K562 (cell line): ENCODE data around the gene ICE2. TPM values are rescaled to one million over a fixed set of nuclear protein-coding genes. Genes with fewer than 3 reads are reported as not detected.
A peak's percentile ranks its signal among the peaks of the same experiment; 100 is the strongest.

Source experiments
- ATAC-seq: fragments of 200-7000 bp; cut with Tn5 transposase; 3 replicates; pipeline ENCODE4 v1.9.1; 2020; ENCODE audit warnings: moderate library complexity
- BruUV-seq: library from RNA; stranded (reverse); fragments of 400-500 nt; replicated peaks from 2 replicates; lab custom pipeline; 2021; lab: Mats Ljungman, UMichigan
- CTCF ChIA-PET: fragments of 300-600 bp; formaldehyde crosslinking; extraction: SDS; loops from one replicate; lab custom pipeline; 2021; ENCODE audit warnings: low intra/inter-chr PET ratio; lab: Yijun Ruan, JAX
- POLR2A ChIA-PET: fragments of 300-600, 350-650 bp; sonication (Branson Sonifier 250); formaldehyde crosslinking; extraction: SDS; loops from one replicate; lab custom pipeline; 2021; ENCODE audit warnings: antibody characterized with exemption, inconsistent platforms; lab: Yijun Ruan, JAX
- DNase-seq, 4 experiments: peaks; one replicate each; pipeline versions ENCODE4 v3.0.0 to v3.0.0-alpha.2; 2011 to 2018; ENCODE audit warnings: low spot score in 3 of 4, mixed read lengths in 3 of 4; ENCODE audit errors: extremely low read depth in 1 of 4
- FAIRE-seq: peaks from 2 replicates; lab custom pipeline; 2011; peaks lifted over from hg19 to GRCh38; lab: Jason Lieb, UNC
- H2AFZ ChIP-seq: 2 replicates; pipeline ENCODE4 v1.6.0; 2011; ENCODE audit warnings: low read depth, low read length, control low read depth, inconsistent platforms
- H3K27ac ChIP-seq: fragments of 200-600 bp; 3 replicates; pipeline ENCODE4 v1.8.0; 2011; ENCODE audit warnings: low read depth, mild to moderate bottlenecking, control low read depth, inconsistent platforms, low read length, moderate library complexity, mixed read lengths; ENCODE audit errors: extremely low read depth
- H3K27me3 ChIP-seq, 2 experiments: fragments of 300-600 bp in 1 of 2; 2 replicates in 1 of 2; 3 replicates in 1 of 2; pipeline versions ENCODE4 v1.6.0 to v1.8.0; 2011; ENCODE audit warnings: inconsistent platforms in 2 of 2, low read length in 2 of 2, mild to moderate bottlenecking in 1 of 2, mixed read lengths in 1 of 2, moderate library complexity in 1 of 2; ENCODE audit not compliant: control insufficient read depth in 2 of 2, insufficient read depth in 2 of 2
- H3K36me3 ChIP-seq: fragments of 300-600 bp; 3 replicates; pipeline ENCODE4 v1.8.0; 2011; ENCODE audit warnings: mild to moderate bottlenecking, low read length, inconsistent platforms; ENCODE audit not compliant: control insufficient read depth, insufficient read depth
- H3K4me1 ChIP-seq, 2 experiments: fragments of 200-600 bp in 1 of 2; replicated peaks in 1 of 2; 2 replicates in 1 of 2; 3 replicates in 1 of 2; pipeline versions ENCODE4 v1.5.1 to v1.8.0; 2011; ENCODE audit warnings: inconsistent platforms in 2 of 2, low read length in 2 of 2, mild to moderate bottlenecking in 1 of 2, mixed read lengths in 1 of 2, moderate library complexity in 1 of 2; ENCODE audit not compliant: control insufficient read depth in 2 of 2, insufficient read depth in 2 of 2
- H3K4me2 ChIP-seq: 2 replicates; pipeline ENCODE4 v1.6.1; 2011; ENCODE audit warnings: low read length, control low read depth, inconsistent platforms, mixed read lengths; ENCODE audit not compliant: insufficient read depth
- H3K4me3 ChIP-seq: fragments of 200-600 bp; sonication (generic), shearing (Covaris generic); 2 replicates; pipeline ENCODE4 v1.5.1; 2016; ENCODE audit warnings: control low read depth, inconsistent platforms
- H3K79me2 ChIP-seq: fragments of 200-600 bp; 3 replicates; pipeline ENCODE4 v1.8.0; 2011; ENCODE audit warnings: low read length, inconsistent platforms; ENCODE audit not compliant: control insufficient read depth, insufficient read depth
- H3K9ac ChIP-seq, 2 experiments: 2 replicates each; pipeline versions ENCODE4 v1.6.0 to v1.6.1; 2011; ENCODE audit warnings: low read depth in 2 of 2, low read length in 2 of 2, control low read depth in 1 of 2, inconsistent platforms in 1 of 2, mild to moderate bottlenecking in 1 of 2, mixed read lengths in 1 of 2; ENCODE audit not compliant: insufficient read depth in 1 of 2
- H3K9me1 ChIP-seq: one replicate; pipeline ENCODE4 v1.6.0; 2011; ENCODE audit warnings: inconsistent platforms, mild to moderate bottlenecking, low read length, moderate library complexity; ENCODE audit not compliant: control insufficient read depth, insufficient read depth
- H3K9me3 ChIP-seq: replicated peaks from 2 replicates; pipeline ENCODE4 v1.5.1; 2011; ENCODE audit warnings: low read depth, low read length, inconsistent platforms; ENCODE audit not compliant: control insufficient read depth, insufficient read depth
- H4K20me1 ChIP-seq: replicated peaks from 2 replicates; pipeline ENCODE4 v1.6.1; 2011; ENCODE audit warnings: low read length, inconsistent platforms, mixed read lengths; ENCODE audit not compliant: control insufficient read depth, insufficient read depth
- E2F6 ChIP-seq, 2 experiments: IDR thresholded peaks; 2 replicates each; pipeline ENCODE4 v1.6.1; 2011; ENCODE audit warnings: borderline replicate concordance in 1 of 2, control low read depth in 1 of 2, low read depth in 1 of 2, low read length in 1 of 2, mild to moderate bottlenecking in 1 of 2, mixed read lengths in 1 of 2, moderate library complexity in 1 of 2; ENCODE audit not compliant: insufficient read depth in 1 of 2, insufficient read length in 1 of 2, poor library complexity in 1 of 2, severe bottlenecking in 1 of 2; ENCODE audit errors: extremely low read depth in 1 of 2
- FOXK2 ChIP-seq, 2 experiments: fragments of 450-650 bp; IDR thresholded peaks in 1 of 2; conservative IDR thresholded peaks in 1 of 2; 2 replicates each; pipeline ENCODE4 v1.6.1; 2016; ENCODE audit warnings: low read depth in 2 of 2, mild to moderate bottlenecking in 1 of 2
- PRDM10 ChIP-seq: fragments of 450-650 bp; IDR thresholded peaks from 2 replicates; pipeline ENCODE4 v1.6.1; 2018; ENCODE audit not compliant: partially characterized antibody
- WGBS: fragments of 100-300 bp; shearing (Covaris generic); methylation state at CpG from one replicate; pipeline ENCODE4 v1.1.6; 2016; ENCODE audit warnings: low coverage, mixed read lengths; ENCODE audit not compliant: insufficient coverage; ENCODE audit errors: missing lambda C conversion rate; 5-methylcytosine and 5-hydroxymethylcytosine counted together
- in situ Hi-C: fragments of 300-500 bp; cut with MboI; formaldehyde crosslinking; loops from 4 replicates; pipeline ENCODE4 v1.15.0; 2018; ENCODE audit warnings: inconsistent platforms, mixed read lengths
- intact Hi-C: fragments of 100-400 bp; cut with micrococcal nuclease; formaldehyde crosslinking; loops from 2 replicates; pipeline ENCODE4 v1.14.2; 2022
- polyA plus RNA-seq, 8 experiments: library from polyadenylated mRNA; depleted of rRNA in 4 of 8; stranded (reverse) in 5 of 8; unstranded in 3 of 8; fragments of >200 nt; fragmentation: Nextera tagmentation in 2 of 8; fragmentation: Illumina TruSeq in 1 of 8; extraction: Ambion mirVana in 2 of 8; extraction: Trizol in 1 of 8; gene quantifications; 2 replicates each; pipeline versions ENCODE4 v1.2.1 to v1.2.3, GENCODE V29; 2011 to 2014; ENCODE audit warnings: inconsistent platforms in 1 of 8, missing spikeins in 1 of 8
- total RNA-seq, 7 experiments: library from RNA; depleted of rRNA in 6 of 7; stranded (reverse); fragments of >200 nt in 6 of 7; fragmentation: Illumina TruSeq in 2 of 7; extraction: Trizol in 2 of 7; gene quantifications; 2 replicates each; pipeline versions ENCODE4 v1.2.1 to v1.2.3, GENCODE V29; 2011 to 2021; ENCODE audit warnings: low replicate concordance in 1 of 7

The ICE2 gene
- total and polyA plus RNA-seq, 9 of the 15 experiments (the other 6 are each of a cell fraction or from before 2014, with no cell fraction given), result 21.8 to 87.9 (median 58.1) TPM

DNA sequence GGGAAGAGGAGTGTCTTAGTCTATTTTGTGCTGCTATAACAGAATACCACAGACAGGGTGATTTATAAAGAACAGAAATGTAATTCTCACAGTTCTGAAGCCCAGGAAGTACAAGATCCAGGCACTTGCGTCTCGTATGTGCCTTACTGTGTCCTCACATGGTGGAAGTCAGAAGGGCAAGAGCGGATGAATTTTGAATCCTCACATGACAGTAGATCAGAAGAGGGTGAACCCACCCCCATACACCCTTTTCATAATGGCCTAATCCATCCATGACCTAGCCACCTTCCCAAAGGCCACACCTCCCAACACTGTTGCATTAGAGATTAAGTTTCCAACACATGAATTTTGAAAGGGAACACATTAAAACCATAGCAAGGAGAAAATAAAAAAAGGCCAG, 62.5 kb downstream of the ICE2 start:
- WGBS, result 94% methylated on average over 3 of the region's 3 CpGs
- no peak overlapping the region; the same call in 2 of the 3 replicates for H3K27ac ChIP-seq
- ChIA-PET CTCF (no interaction called here), POLR2A (interaction anchor here (2.7 kb wide), 1 partner anchor 18 kb away, joined by 7 read pairs; the partner anchor contains the start of gene ANXA2)
- FAIRE-seq, result no peak
- in situ Hi-C loops (no loop called here), intact Hi-C loops (no loop called here)
- peak overlapping the region; percentile 36; the same call in 1 of the 2 replicates for H3K4me2 ChIP-seq
- TF ChIP-seq FOXK2 (conservative IDR thresholded peaks at IDR 0.05 in 1 of 2, IDR thresholded peaks at IDR 0.05 in 1 of 2; ENCODE audit: low read depth in 2 of 2), result 0 out of 4 replicates have a peak, but pooled peaks of 1 of the 2 experiments have one; percentile 20
- no peak for TF ChIP-seq E2F6 (IDR thresholded peaks at IDR 0.05; ENCODE audit: borderline replicate concordance in 1 of 2, extremely low read depth in 1 of 2, insufficient read depth in 1 of 2, insufficient read length in 1 of 2, low read depth in 1 of 2, low read length in 1 of 2, poor library complexity in 1 of 2, severe bottlenecking in 1 of 2)
- peak; percentile 91 for TF ChIP-seq PRDM10
- H3K4me3 ChIP-seq, result no peak overlapping the region
- no peaks in the 10 kb centered on the region for H3K9me3 ChIP-seq
- peaks cover 7 to 19% of the 10 kb centered on the region in 2 experiments; a peak in 3 of 5 replicates for H3K4me1 ChIP-seq
- no peak for DNase-seq
- H2AFZ ChIP-seq, result no peak overlapping the region
- ATAC-seq, result peak; percentile 53
- no peaks in the 10 kb centered on the region for H3K79me2 ChIP-seq
- H3K9ac ChIP-seq, result no peak overlapping the region
- no peaks in the 10 kb centered on the region for H3K9me1 ChIP-seq
- H3K36me3 ChIP-seq, result peaks cover 3% of the 10 kb centered on the region; the same call in 1 of the 3 replicates
- no peaks in the 10 kb centered on the region for H3K27me3 ChIP-seq
- no peaks in the 10 kb centered on the region for H4K20me1 ChIP-seq
- no TSS peak for BruUV-seq
